ENCODE measurements around the gene ABLIM3. TPM values are rescaled to one million over a fixed set of nuclear protein-coding genes. Genes with fewer than 3 reads are reported as not detected.

ABLIM3 gene
- total RNA-seq (not detected), polyA plus RNA-seq (not detected)

DNA sequence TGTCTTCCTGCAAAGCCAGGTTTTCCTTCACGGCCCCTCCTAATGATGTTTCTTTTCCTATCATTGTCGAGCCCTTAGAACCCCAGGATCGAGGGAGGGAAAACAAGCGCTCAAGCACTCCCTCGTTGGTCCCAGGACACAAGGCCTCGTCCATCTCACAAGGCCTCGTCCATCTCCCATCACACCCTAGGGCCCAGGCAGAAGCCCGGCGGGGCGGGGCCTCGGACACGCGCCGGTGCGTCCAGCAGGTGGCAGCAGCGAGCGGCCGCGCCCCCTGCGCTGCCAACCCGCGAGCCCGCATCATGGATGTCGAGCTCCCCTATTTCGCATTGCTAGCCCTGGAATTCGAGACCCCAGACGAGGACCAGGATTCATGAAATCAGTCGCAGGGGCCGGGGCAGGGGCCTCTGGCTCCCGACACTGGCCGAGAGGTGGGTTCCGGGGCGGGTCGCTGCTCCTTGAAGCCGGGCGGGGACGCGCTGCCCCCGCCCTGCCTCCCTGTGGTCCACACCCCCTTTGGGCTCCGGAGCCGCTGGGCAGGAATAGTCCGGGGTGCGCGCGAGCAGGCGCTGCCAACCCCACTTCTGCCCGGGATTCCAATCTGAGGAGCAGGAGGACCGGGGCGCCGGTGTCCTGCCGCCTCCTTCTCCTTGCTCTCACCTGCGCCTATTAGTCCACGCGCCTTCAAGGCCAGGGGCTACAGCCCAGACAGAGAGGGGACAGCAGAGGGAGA, at the start of gene ABLIM3:
ABLIM3 (plus strand) TSS at position 270 of the 733 bp plus-strand sequence. CDS start 603 bp downstream, outside the sequence.
- H3K9me3 ChIP-seq (ENCODE audit: control insufficient read depth in 1 of 2, low read length in 2 of 2) = no peaks in the 10 kb centered on the region
- ChIA-PET CTCF (ENCODE audit: partially characterized antibody) (interaction anchor here (0.6 to 10.3 kb wide), 24 partner anchors 9 to 290 kb away, joined by 3 to 190 read pairs (median 6); partner anchors contain the start of genes AFAP1L1 and PCYOX1L), POLR2A (ENCODE audit: partially characterized antibody) (interaction anchor here (1.0 to 2.1 kb wide), 2 partner anchors 99 to 123 kb away, joined by 3 to 7 read pairs; no protein-coding TSS in a partner anchor)
- Mint-ChIP-seq H3K36me3 (no peaks in the 10 kb centered on the region), H3K4me1 (peaks cover 0 to 5% (median under 1%) of the 10 kb centered on the region in 4 donors), H3K4me3 (peak within 1 kb of the TSS; percentile 33 to 76 (median 56)), H3K9me3 (peaks cover 0 to 6% (median 0%) of the 10 kb centered on the region in 8 donors), H3K27ac (peak within 1 kb of the TSS in 1 of 7 donors; percentile 36), H3K27me3 (peaks cover 4 to 18% of the 10 kb centered on the region in 2 donors)
- intact Hi-C loops (cut with micrococcal nuclease) = loop anchor here (1.0 to 10.0 kb wide), 4 partner anchors 123 to 423 kb away; no protein-coding TSS in a partner anchor
- H3K27ac ChIP-seq (ENCODE audit: low read depth, low read length) = no peak within 1 kb of the TSS
- no peaks in the 10 kb centered on the region for H3K27me3 ChIP-seq (ENCODE audit: insufficient read depth, low read length)
- peaks cover 10% of the 10 kb centered on the region for H3K4me1 ChIP-seq (ENCODE audit: insufficient read depth, low read length)
- peak within 1 kb of the TSS in 1 of 2 donors; percentile 58 for H3K4me3 ChIP-seq (ENCODE audit: low read length in 2 of 2)
- no peaks in the 10 kb centered on the region for H3K36me3 ChIP-seq (ENCODE audit: insufficient read depth, low read length)
- peak; percentile 58 to 79 (median 68) for DNase-seq

DNA sequence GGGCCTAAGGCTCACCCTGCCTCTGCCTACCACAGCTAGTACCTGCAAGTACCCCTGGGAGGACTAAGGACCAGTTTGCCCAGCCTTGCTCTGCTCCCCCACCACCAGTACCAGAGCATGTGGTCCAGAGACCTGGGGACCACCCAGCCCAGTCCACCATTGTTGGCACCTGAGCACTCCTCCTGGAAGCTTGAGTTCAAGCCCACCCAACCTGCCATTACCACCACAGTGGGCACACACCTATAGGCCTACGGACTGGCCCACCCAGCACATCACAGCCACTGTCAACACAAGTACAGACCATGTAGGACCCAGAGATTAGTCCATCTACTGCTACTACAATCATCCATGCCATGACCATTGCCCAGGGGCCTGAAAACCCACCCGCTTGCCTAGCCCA, 47.7 kb upstream of the ABLIM3 start:
- intact Hi-C loops (cut with micrococcal nuclease) = no loop called here

DNA sequence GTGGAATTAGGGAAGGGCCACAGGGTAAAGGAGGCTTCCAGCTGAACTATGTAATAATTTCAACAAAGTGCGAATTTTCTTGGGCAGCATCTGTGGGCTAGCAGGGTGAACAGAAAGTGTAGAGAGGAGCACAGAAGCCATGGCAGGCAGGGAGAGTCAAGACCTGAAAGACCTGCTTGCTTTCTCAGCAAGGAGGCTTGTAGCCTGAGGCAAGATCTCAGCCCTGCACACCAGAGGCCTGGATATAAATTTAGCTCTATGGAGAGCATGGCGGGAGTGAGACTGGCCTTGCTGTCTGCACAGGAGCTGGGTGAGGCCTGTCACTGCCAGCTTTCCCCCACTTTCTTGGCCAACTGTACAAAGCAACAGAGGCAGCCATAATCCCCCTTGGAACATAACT, 46.3 kb upstream of the ABLIM3 start:
- CTCF ChIA-PET (ENCODE audit: partially characterized antibody) = no interaction called here
- Histone ChIP-seq H3K4me1 (ENCODE audit: insufficient read depth, low read length) (no peaks in the 10 kb centered on the region), H3K36me3 (ENCODE audit: insufficient read depth, low read length) (no peaks in the 10 kb centered on the region), H3K4me3 (ENCODE audit: low read length in 2 of 2) (no peak overlapping the region), H3K27me3 (ENCODE audit: insufficient read depth, low read length) (no peaks in the 10 kb centered on the region), H3K27ac (ENCODE audit: low read depth, low read length) (no peak overlapping the region), H3K9me3 (ENCODE audit: control insufficient read depth in 1 of 2, low read length in 2 of 2) (no peaks in the 10 kb centered on the region)
- intact Hi-C loops (cut with micrococcal nuclease) = no loop called here
- Mint-ChIP-seq H3K4me1 (no peaks in the 10 kb centered on the region), H3K4me3 (no peak overlapping the region), H3K27me3 (peaks cover 5 to 18% of the 10 kb centered on the region in 2 donors), H3K36me3 (peaks cover 6 to 9% of the 10 kb centered on the region in 2 donors), H3K9me3 (peaks cover 2 to 65% (median 48%) of the 10 kb centered on the region in 8 donors), H3K27ac (no peak overlapping the region)
- DNase-seq = no peak
- POLR2A ChIA-PET (ENCODE audit: partially characterized antibody) = no interaction called here

More for the DNA sequence above, 47.7 kb upstream of the ABLIM3 start:
- peaks cover 3 to 52% (median 36%) of the 10 kb centered on the region in 8 donors for H3K9me3 Mint-ChIP-seq
- Histone ChIP-seq H3K27ac (ENCODE audit: low read depth, low read length) (no peak overlapping the region), H3K9me3 (ENCODE audit: control insufficient read depth in 1 of 2, low read length in 2 of 2) (no peaks in the 10 kb centered on the region), H3K27me3 (ENCODE audit: insufficient read depth, low read length) (no peaks in the 10 kb centered on the region), H3K36me3 (ENCODE audit: insufficient read depth, low read length) (no peaks in the 10 kb centered on the region), H3K4me1 (ENCODE audit: insufficient read depth, low read length) (no peaks in the 10 kb centered on the region), H3K4me3 (ENCODE audit: low read length in 2 of 2) (no peak overlapping the region)
- no peak overlapping the region for H3K27ac Mint-ChIP-seq
- DNase-seq = no peak
- CTCF ChIA-PET (ENCODE audit: partially characterized antibody) = no interaction called here
- peaks cover 6 to 7% of the 10 kb centered on the region in 2 donors for H3K36me3 Mint-ChIP-seq
- H3K27me3 Mint-ChIP-seq = peaks cover 5 to 18% of the 10 kb centered on the region in 2 donors
- H3K4me3 Mint-ChIP-seq = no peak overlapping the region
- H3K4me1 Mint-ChIP-seq = no peaks in the 10 kb centered on the region
- POLR2A ChIA-PET (ENCODE audit: partially characterized antibody) = no interaction called here

DNA sequence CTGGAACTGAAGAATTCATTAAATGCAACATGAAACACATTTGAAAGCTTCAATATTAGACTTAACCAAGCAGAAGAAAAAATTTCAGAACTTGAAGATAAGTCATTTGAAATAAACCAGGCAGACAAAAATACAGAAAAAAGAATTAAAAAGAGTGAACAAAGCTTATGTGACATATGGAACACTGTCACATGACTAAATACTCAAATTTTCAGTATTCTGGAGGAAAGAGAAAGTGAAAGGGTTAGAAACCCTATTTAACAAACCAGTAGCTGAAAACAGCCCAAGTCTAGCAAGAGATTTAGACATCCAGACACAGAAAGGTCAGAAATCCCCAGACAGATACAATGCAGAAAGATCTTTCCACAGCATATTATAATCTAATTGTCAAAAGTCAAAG, 41.4 kb upstream of the ABLIM3 start:
- H3K4me3 Mint-ChIP-seq = no peak overlapping the region
- intact Hi-C loops (cut with micrococcal nuclease) = no loop called here
- H3K36me3 Mint-ChIP-seq = peaks cover 3 to 6% of the 10 kb centered on the region in 2 donors
- Histone ChIP-seq H3K9me3 (ENCODE audit: control insufficient read depth in 1 of 2, low read length in 2 of 2) (no peaks in the 10 kb centered on the region), H3K4me1 (ENCODE audit: insufficient read depth, low read length) (no peaks in the 10 kb centered on the region), H3K27me3 (ENCODE audit: insufficient read depth, low read length) (no peaks in the 10 kb centered on the region), H3K4me3 (ENCODE audit: low read length in 2 of 2) (no peak overlapping the region), H3K27ac (ENCODE audit: low read depth, low read length) (no peak overlapping the region), H3K36me3 (ENCODE audit: insufficient read depth, low read length) (no peaks in the 10 kb centered on the region)
- POLR2A ChIA-PET (ENCODE audit: partially characterized antibody) = no interaction called here
- no peak for DNase-seq
- CTCF ChIA-PET (ENCODE audit: partially characterized antibody) = interaction anchor here (1.2 kb wide), 1 partner anchor 65 kb away, joined by 4 read pairs; no protein-coding TSS in a partner anchor
- H3K9me3 Mint-ChIP-seq = peaks cover 0 to 67% (median 50%) of the 10 kb centered on the region in 8 donors
- H3K27ac Mint-ChIP-seq = no peak overlapping the region
- H3K27me3 Mint-ChIP-seq = peaks cover 0 to 8% of the 10 kb centered on the region in 2 donors
- H3K4me1 Mint-ChIP-seq = no peaks in the 10 kb centered on the region

DNA sequence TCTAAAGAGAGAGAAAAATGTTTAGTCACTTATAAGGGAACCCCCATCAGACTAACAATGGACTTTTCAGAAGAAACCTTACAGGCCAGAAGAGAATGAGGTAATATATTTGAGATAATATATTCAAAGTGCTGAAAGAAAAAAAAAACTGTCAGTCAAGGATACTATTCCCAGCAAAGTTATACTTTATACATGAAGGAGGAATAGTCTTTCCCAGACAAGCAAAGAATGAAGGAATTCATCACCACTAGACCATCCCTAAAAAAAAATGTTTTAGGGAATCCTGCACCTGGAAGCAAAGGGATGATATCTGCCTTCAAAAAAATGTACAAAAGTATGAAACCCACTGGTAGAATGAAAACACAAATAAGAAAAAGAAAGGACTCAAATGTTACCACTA, 41.0 kb upstream of the ABLIM3 start:
- no peak for DNase-seq
- Histone ChIP-seq H3K4me1 (ENCODE audit: insufficient read depth, low read length) (no peaks in the 10 kb centered on the region), H3K27me3 (ENCODE audit: insufficient read depth, low read length) (no peaks in the 10 kb centered on the region), H3K27ac (ENCODE audit: low read depth, low read length) (no peak overlapping the region), H3K36me3 (ENCODE audit: insufficient read depth, low read length) (no peaks in the 10 kb centered on the region), H3K4me3 (ENCODE audit: low read length in 2 of 2) (no peak overlapping the region), H3K9me3 (ENCODE audit: control insufficient read depth in 1 of 2, low read length in 2 of 2) (no peaks in the 10 kb centered on the region)
- CTCF ChIA-PET (ENCODE audit: partially characterized antibody) = no interaction called here
- intact Hi-C loops (cut with micrococcal nuclease) = no loop called here
- Mint-ChIP-seq H3K36me3 (peaks cover 3 to 6% of the 10 kb centered on the region in 2 donors), H3K27me3 (peaks cover 0 to 7% of the 10 kb centered on the region in 2 donors), H3K27ac (no peak overlapping the region), H3K9me3 (peaks cover 0 to 63% (median 47%) of the 10 kb centered on the region in 8 donors), H3K4me1 (no peaks in the 10 kb centered on the region), H3K4me3 (no peak overlapping the region)
- POLR2A ChIA-PET (ENCODE audit: partially characterized antibody) = no interaction called here

DNA sequence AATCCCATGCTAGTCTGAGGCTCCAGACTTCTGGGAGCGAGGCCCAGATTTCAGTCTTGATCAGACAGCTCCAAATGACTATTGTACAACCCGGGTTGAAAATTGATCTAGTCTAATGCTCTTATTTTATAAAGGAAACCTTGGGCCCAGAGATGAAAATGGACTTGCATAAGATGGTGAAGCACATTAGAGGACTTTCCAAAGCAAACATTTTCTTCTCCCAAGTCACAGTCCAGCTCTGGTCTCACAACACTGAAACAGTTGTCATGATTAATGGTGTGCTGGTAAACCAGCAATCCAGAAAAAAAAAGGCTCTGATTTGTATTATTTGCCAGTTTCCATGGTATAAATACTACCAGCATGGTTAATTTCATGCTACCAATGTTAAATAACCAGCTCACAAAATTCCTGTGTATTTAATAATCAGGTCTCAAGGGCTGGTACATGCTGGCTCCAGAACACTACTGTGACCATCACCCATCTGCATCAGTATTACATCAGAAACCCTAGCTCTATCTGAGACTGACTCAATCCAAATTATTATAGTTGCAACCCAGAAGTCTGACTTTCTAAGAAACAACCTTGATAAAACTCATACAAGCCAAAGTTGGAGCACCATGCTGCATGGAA, 32.5 kb upstream of the ABLIM3 start:
- no peaks in the 10 kb centered on the region for H3K9me3 Mint-ChIP-seq
- H3K27ac Mint-ChIP-seq = no peak overlapping the region
- CTCF ChIA-PET (ENCODE audit: partially characterized antibody) = interaction anchor here (0.6 to 1.2 kb wide), 2 partner anchors 15 to 376 kb away, joined by 4 read pairs; no protein-coding TSS in a partner anchor

DNA sequence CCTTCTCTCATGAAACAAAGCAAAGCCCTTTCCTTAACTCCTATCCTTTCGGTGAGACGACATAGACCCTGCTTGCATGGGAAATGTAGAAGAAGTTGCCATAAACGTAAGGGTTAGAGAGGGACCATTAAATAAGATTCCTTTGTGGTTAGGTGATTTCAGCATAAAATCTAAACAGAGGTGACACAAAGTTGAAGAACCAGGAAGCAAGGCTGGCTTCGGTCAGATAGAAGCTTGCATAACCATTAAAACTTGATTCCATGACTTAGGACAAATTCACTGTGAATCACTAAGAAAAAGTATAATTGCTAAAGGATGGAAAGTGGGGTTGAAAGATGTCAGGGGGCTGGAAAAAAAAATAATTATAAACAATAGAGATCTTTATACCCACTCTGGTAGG, 30.9 kb upstream of the ABLIM3 start:
- Mint-ChIP-seq H3K36me3 (no peaks in the 10 kb centered on the region), H3K4me3 (no peak overlapping the region), H3K27me3 (peaks cover 0 to 8% of the 10 kb centered on the region in 2 donors), H3K27ac (no peak overlapping the region), H3K9me3 (no peaks in the 10 kb centered on the region), H3K4me1 (no peaks in the 10 kb centered on the region)
- H3K36me3 ChIP-seq (ENCODE audit: insufficient read depth, low read length) = no peaks in the 10 kb centered on the region
- H3K4me3 ChIP-seq (ENCODE audit: low read length in 2 of 2) = no peak overlapping the region
- H3K27me3 ChIP-seq (ENCODE audit: insufficient read depth, low read length) = no peaks in the 10 kb centered on the region
- H3K9me3 ChIP-seq (ENCODE audit: control insufficient read depth in 1 of 2, low read length in 2 of 2) = no peaks in the 10 kb centered on the region
- POLR2A ChIA-PET (ENCODE audit: partially characterized antibody) = no interaction called here
- CTCF ChIA-PET (ENCODE audit: partially characterized antibody) = no interaction called here
- DNase-seq = no peak
- no peak overlapping the region for H3K27ac ChIP-seq (ENCODE audit: low read depth, low read length)
- intact Hi-C loops (cut with micrococcal nuclease) = loop anchor here (10.0 kb wide), 1 partner anchor 286 kb away; the partner anchor contains the start of gene ADRB2
- no peaks in the 10 kb centered on the region for H3K4me1 ChIP-seq (ENCODE audit: insufficient read depth, low read length)

More for the DNA sequence above, 32.5 kb upstream of the ABLIM3 start:
- Histone ChIP-seq H3K4me1 (ENCODE audit: insufficient read depth, low read length) (no peaks in the 10 kb centered on the region), H3K9me3 (ENCODE audit: control insufficient read depth in 1 of 2, low read length in 2 of 2) (no peaks in the 10 kb centered on the region), H3K36me3 (ENCODE audit: insufficient read depth, low read length) (no peaks in the 10 kb centered on the region), H3K27me3 (ENCODE audit: insufficient read depth, low read length) (no peaks in the 10 kb centered on the region), H3K27ac (ENCODE audit: low read depth, low read length) (no peak overlapping the region), H3K4me3 (ENCODE audit: low read length in 2 of 2) (no peak overlapping the region)
- H3K36me3 Mint-ChIP-seq = no peaks in the 10 kb centered on the region
- no peaks in the 10 kb centered on the region for H3K27me3 Mint-ChIP-seq
- no peak overlapping the region for H3K4me3 Mint-ChIP-seq
- H3K4me1 Mint-ChIP-seq = no peaks in the 10 kb centered on the region
- intact Hi-C loops (cut with micrococcal nuclease) = no loop called here
- no peak for DNase-seq
- POLR2A ChIA-PET (ENCODE audit: partially characterized antibody) = no interaction called here

All from CD4-positive, alpha-beta memory T cell (primary cell).